Subcutaneous adipose tissue (tissue), 4 donors: Measurements from ENCODE around the gene PTPRN2. TPM values are rescaled to one million over a fixed set of nuclear protein-coding genes. Genes with fewer than 3 reads are reported as not detected.

Experiments used
- CTCF ChIP-seq: fragments of 450-650 bp; IDR thresholded peaks from one replicate; pipeline ENCODE4 v1.5.1; 2016; ENCODE audit warnings: low read depth, mild to moderate bottlenecking, control low read depth, antibody characterized with exemption, moderate library complexity
- total RNA-seq, 4 donors: library from RNA; depleted of rRNA; stranded (reverse); fragments of >200 nt; gene quantifications; one replicate each; pipeline ENCODE4 v1.1.0, GENCODE V29; 2016

PTPRN2 gene
- total RNA-seq, 4 donors from 2014 or later: 2.0 to 4.6 (median 3.7) TPM

- no peak for TF ChIP-seq CTCF
Measured at GRCh38 chr7:157876469-157877285, 710.9 kb downstream of the PTPRN2 start.

GRCh38 chr7:157875230-157876179, 712.1 kb downstream of the PTPRN2 start:
- no peak for TF ChIP-seq CTCF

- no peak for TF ChIP-seq CTCF
Measured at GRCh38 chr7:157874870-157875229, 712.8 kb downstream of the PTPRN2 start.

GRCh38 chr7:157874208-157874816, 713.3 kb downstream of the PTPRN2 start:
- TF ChIP-seq CTCF: no peak

GRCh38 chr7:157873664-157874063, 714.0 kb downstream of the PTPRN2 start:
- TF ChIP-seq CTCF: no peak

GRCh38 chr7:157873181-157873580, 714.4 kb downstream of the PTPRN2 start:
- no peak for TF ChIP-seq CTCF

GRCh38 chr7:157872447-157872846, 715.2 kb downstream of the PTPRN2 start:
- no peak for TF ChIP-seq CTCF
